DMS153 (cell line): ENCODE results near the gene TTC17.

ENCODE experiments used
- DNase-seq: peaks from one replicate; lab custom pipeline; 2025; lab: John Stamatoyannopoulos, UW

Gene TTC17

DNA sequence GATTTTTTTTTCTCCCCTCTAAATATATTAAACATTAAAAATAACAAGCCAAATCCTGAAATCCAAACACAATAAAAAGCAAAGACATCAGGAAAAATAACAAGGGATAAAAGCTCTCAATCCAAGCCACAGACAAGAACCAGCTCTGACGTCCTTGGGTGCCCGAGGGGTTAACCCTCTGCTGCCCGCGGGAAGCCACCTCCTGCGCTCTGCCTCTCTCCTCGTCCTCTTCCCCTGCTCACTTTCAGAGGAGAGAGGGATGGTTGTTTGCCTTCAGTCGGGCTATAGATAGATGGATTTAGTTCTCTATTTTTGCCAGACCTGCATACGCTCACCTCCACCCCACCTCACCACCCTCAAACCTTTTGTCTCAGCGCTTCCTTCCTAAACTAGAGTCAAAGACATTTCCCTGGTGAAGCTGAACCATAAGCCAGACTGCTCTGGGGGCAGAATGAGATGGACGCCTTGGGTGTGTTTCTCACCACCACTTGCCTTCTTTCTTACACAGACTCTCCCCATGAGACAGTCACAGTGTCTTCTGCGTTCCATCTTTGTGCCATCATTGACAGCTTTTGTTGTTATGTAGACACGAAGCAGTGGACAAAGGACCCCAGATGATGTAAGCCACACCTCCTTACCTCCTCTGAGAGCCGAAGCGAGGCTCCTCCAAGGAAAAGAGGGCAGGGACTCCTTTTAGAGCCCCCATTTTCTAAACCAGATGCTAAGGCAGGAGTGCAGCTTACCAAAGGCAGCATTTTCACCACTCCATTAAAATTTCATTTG is 179.3 kb downstream of the TTC17 start:
- DNase-seq: no peak

DNA sequence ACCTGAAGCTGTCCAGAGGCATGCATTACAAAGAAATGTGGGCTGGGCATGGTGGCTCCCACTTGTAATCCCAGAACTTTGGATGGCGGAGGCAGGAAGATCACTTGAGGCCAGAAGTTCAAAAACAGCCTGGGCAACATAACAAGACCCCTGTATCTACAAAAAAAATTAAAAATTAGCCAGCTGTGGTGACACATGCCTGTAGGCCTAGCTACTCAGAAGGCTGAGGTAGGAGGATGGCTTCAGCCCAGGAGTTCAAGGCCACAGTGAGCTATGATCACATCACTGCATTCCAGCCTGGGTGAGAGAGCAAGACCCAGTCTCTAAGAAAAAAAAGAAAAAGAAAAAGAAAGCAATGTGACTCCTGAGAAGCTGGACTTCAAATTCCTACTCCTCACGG is 183.3 kb downstream of the TTC17 start:
- no peak for DNase-seq

DNA sequence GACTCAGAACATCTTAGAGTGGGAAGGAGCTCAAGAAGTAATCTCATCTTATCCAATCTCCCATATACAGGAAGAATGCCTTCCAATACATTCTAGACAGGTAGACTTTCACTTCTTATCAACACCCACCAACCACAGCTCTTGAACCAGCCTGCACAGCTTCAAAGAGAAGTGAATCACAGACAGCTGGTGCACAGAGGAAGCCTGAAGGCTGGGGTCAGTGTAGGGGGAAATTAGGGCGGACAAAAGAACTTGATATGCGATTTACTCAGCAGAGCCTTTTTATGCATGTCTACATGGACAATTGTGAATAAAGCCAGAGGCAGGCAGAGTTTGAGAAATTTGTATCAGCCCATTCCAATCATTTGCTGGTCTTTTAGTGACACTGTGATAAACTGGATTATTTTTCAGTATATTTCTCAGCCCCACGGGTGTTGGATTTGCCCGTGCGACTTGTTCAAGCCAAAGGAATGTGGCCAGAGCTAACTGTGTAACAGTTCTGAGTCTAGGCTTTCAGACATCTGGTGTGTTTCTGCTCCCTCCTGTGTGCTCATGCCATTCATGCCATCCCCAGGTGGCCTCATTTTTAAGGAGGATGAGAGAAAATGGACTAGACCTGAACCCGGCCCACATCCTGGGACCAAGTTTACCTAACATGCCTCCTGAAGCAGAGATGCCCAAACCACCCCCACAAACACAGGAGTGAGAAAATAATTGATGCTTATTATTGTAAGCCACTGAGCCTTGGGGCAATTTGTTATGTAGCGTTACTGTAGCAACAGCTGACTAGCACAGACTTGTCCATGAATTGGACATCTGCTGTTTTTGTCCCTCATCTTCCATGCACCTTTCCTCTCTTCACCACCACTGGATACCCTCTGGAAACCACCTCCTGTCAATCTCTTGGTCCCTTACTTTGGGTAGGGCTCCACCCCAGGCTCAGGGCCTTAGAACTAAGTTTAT is 184.3 kb downstream of the TTC17 start:
- no peak for DNase-seq
